GM12878 (cell line): ENCODE measurements around the gene CD52.
A peak's percentile ranks its signal among the peaks of the same experiment; 100 is the strongest.

Experiments
- ASH2L ChIP-seq: fragments of 300-600, 200-600 bp; sonication (generic); IDR thresholded peaks from 2 replicates; pipeline ENCODE4 v1.6.1; 2017; ENCODE audit warnings: low read depth, mild to moderate bottlenecking, borderline replicate concordance
- CTCF ChIP-seq, 3 experiments: IDR thresholded peaks in 2 of 3; conservative IDR thresholded peaks in 1 of 3; 2 replicates each; pipeline ENCODE4 v1.5.1; 2011; ENCODE audit warnings: low read depth in 3 of 3, low read length in 3 of 3, mild to moderate bottlenecking in 3 of 3, control low read depth in 2 of 3, moderate library complexity in 2 of 3, inconsistent platforms in 1 of 3, mixed read lengths in 1 of 3; ENCODE audit not compliant: control insufficient read depth in 2 of 3, insufficient read depth in 1 of 3; ENCODE audit errors: extremely low read depth in 1 of 3
- IKZF1 ChIP-seq: fragments of 450-650 bp; conservative IDR thresholded peaks from 2 replicates; pipeline ENCODE4 v1.6.1; 2017; ENCODE audit warnings: antibody characterized with exemption, mild to moderate bottlenecking
- PML ChIP-seq: IDR thresholded peaks from 2 replicates; pipeline ENCODE4 v1.6.1; 2012; ENCODE audit warnings: low read length, inconsistent platforms
- SP1 ChIP-seq: IDR thresholded peaks from one replicate; pipeline ENCODE4 v1.6.1; 2011; ENCODE audit warnings: low read depth, low read length
- TAF1 ChIP-seq: IDR thresholded peaks from 2 replicates; pipeline ENCODE4 v1.6.1; 2011; ENCODE audit warnings: mild to moderate bottlenecking, low read depth, low read length, borderline replicate concordance

GRCh38 chr1:26279456-26280332 is 38.1 kb upstream of the CD52 start, which contains the start of gene SH3BGRL3:
- TF ChIP-seq CTCF (IDR thresholded peaks at IDR 0.05 in 2 of 3, conservative IDR thresholded peaks at IDR 0.05 in 1 of 3; ENCODE audit: control insufficient read depth in 2 of 3, extremely low read depth in 1 of 3, insufficient read depth in 1 of 3, low read depth in 3 of 3, low read length in 3 of 3) (peak; percentile 22 to 47 (median 41); a peak in 4 of 6 replicates), SP1 (peak; percentile 36), ASH2L (no peak), IKZF1 (peak; percentile 79), TAF1 (peak; percentile 31; the same call in 1 of the 2 replicates), PML (no peak)
